ENCODE measurements around the gene ALG5. TPM values are rescaled to one million over a fixed set of nuclear protein-coding genes. Genes with fewer than 3 reads are reported as not detected.

The ALG5 gene
- total RNA-seq, 1 donor from 2014 or later: 21.2 TPM

DNA sequence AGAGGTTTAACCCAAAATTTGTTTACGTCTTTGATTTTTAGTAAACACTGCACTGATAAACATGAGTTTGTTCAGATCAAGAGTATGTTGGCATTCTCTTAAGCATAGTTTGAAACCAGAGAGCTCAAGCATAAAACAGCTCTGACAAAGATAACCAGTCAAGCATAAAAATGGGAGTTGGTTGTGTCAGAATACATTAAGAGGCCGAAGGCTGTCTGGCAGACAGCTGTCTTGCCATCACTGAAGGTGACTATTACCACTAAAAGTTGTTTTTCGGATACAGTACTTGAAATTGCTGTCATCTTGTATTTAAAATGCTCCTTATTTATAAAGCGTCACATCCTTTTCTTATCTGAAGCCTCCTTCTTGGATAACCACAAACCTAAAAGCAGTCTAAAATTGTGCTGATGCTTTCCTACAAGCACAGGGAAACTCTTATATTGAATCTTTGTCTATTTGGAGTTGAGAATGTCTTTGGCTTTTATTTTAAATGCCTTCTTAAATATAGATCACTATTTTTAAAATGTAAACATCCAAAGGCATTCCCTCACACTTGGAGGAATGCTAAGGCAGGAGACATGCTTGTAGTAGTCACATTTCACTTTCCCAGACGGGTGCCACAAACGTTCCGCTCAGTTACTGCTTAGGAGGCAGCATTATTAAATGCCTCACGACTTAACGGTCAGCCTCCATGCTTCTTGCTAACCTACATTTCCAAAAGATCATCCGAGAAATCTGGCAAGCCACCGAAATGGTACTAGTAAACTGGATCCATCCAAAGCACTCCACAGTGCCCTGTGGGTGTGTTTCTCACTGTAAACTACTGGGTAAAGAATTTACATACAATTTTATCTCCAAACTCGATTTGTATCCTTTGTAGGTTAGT, 80.7 kb downstream of the ALG5 start:
- no peak for FAIRE-seq
- DNase-seq (ENCODE audit: low spot score in 2 of 2): peak; percentile 18 to 39

DNA sequence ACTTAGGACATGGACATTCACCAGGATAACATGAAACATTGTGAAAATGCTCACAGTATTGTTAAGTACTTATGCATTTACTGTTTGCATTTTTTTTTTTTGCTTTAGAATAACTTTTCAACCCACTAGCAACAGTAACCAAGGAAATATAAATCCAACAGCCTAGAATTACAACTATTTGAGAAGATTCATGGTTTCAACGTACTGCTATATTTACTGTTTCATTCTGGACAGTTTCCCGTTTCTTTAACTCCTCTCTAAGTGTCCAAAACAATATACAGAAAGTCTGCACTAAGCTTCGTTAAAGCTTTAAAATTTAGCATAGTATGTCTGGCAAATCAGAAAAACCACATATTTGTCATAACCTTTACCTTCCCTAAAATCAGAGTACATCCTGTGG, 81.8 kb downstream of the ALG5 start:
- FAIRE-seq (no peak), DNase-seq (ENCODE audit: low spot score in 2 of 2) (no peak)

DNA sequence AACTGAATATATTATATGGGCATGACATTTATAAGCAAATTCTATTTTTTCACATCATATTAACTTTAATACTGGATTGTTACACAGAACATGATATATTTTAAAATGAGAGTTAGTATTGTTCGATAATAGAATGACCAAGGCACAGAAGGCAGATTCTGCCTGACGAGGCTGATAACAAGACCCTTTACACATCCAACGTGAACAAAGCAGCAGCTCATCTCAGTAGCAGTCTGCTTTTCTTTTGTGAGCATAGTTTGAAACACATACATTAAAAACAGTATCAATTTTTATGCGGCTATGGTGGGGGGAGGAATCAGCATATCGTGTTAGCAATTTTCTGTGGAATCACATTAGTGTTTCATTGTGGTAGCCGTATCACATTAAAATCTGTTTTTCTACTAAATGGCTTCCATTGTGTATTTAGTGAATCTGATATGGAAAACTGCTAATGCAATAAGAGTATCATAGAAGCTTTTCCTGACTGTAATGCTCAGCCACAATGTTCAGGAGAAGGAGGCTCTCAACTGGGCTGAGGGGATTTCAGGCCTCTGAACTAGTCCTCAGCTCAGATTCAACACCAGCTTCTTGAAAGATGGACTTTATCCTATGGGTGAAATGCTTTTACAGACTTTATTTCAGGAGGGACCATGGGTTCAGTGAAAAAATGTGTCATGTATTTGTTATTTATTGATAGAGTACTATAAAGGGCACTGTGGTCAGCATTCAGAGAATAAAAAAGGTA, 83.1 kb downstream of the ALG5 start:
- DNase-seq (ENCODE audit: low spot score in 2 of 2) (no peak), FAIRE-seq (no peak)

DNA sequence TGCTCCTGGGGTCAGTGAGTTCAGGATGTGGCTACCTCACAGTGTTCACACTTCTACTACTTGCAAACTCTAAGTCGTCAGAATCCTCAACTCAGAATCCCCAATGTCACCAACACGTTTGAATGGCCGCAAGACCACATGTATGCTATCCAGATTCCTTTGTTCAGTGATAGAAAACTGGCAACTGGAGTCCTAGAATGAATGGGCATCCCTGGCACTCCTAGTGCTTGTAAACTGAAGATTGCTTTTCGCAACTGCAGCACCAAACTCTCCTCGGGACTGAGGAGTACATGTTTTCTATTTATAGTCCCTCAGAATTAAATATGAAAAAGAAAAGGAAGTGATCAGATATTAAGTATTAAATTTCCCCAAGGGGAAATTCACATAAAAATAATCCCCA, 84.0 kb downstream of the ALG5 start:
- no peak for FAIRE-seq

DNA sequence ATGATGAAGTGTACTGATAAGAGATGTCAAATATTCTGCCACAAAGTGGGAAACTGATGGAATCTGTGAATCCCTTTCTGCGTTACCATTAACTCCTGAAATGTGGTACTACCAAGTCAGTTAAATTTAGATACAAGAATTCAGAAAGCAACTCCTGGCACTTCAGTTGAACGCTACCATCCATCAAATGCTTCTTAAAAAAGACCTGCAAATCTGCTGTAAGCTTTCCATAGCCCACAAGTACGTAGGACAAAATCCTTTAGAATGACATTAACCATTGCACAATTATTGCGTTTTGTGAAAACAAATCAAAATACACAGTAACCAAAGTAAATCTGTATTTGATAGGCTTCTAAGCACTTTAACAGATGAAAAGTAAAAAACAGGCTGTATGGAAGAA, 84.5 kb downstream of the ALG5 start:
- FAIRE-seq (no peak), DNase-seq (ENCODE audit: low spot score in 2 of 2) (no peak)

More for the DNA sequence above, 84.0 kb downstream of the ALG5 start:
- no peak for DNase-seq (ENCODE audit: low spot score in 2 of 2)

DNA sequence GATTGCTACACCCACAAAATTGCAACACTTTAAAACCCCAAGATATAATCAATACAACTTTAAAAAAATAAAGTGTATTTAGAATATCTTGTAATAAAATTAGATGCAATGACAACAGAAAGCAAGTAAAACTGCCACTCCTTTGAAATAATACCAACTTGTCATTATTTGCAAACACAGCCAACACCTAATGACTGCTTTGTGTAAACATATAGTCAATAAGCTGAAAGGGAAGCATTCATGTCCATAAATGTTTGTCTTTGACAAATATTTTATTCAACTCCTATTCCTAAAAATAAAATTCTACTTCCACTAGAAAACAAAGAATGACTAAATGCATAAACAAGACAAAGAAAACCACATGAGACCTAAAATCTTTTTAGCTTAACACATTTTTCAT, 85.7 kb downstream of the ALG5 start:
- FAIRE-seq: no peak
- DNase-seq (ENCODE audit: low spot score in 2 of 2): no peak

DNA sequence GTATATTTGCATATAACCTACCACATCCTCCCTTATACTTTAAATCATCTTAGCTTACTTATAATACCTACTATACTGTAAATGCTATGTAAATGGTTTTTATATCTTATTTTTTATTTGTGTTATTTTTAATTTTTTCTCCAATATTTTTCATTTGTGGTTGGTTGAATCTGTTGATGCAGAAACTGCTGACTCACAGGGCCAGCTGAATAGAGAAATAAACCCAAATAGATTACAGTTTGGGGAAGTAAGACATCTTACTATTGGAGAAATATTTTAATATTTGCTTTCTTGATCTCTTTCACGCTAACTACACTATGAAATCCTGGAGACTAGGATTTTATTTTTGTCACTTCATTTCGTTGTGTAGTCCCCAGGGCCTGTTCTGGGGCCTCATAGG, 86.2 kb downstream of the ALG5 start:
- no peak for DNase-seq (ENCODE audit: low spot score in 2 of 2)
- no peak for FAIRE-seq

DNA sequence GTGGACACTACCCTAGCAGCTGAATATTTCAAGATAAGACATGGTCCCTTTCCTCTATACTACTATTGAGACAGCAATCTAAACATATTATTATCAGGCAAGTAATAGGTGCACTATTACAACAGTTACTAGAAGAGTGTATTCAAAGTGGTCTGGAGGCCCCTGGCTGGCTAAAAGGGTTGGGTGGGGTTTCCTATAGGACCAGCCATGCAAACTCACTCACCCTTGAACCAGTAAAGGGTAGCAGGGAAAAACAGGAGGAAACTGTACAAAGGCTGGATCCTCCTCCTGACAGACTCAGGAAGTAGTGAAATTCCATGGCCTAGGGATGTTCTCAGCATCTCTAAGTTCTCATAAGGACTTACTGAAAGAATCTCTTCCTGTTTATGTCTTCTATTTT, 86.8 kb downstream of the ALG5 start:
- FAIRE-seq (no peak), DNase-seq (ENCODE audit: low spot score in 2 of 2) (no peak)

DNA sequence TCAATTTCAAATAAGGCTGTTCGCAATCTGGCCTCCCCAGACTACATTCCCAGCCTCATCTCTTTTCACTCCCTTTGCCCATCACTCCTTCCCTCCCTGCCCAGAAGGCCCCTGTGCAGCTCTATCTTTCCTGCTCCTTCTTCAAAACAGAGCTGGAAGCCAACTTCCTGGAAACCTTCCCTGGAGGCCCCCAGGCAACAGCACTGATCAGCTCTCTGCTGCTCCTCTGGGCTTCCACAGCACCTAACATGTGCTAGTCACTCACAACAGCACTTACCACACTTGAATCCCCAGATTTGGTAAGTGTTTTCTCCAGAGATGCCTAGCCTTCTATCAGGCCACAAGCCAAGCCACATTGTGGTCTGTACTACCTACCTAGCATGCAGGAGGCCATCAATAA, 88.6 kb downstream of the ALG5 start:
- DNase-seq (ENCODE audit: low spot score in 2 of 2) (no peak), FAIRE-seq (no peak)

DNA sequence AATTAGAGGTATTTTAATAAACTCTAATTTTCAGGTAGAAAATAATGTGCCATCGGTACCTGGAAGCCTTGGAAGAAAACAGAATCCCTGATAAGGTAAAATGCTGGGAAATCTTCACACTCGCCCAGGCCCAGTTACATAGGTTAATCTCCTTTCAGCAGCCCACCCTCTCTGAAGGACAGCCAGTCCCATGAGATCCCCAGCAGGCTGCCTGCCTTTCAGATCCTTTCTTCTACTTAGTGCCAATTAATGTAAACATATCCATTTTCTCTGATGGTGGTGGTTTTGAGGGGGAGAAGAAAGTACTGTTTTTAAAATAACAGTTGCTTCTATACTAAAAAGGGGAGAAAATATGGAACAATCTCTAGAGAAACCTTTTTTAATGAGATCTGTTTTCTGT, 91.3 kb downstream of the ALG5 start:
- FAIRE-seq (no peak), DNase-seq (ENCODE audit: low spot score in 2 of 2) (no peak)

DNA sequence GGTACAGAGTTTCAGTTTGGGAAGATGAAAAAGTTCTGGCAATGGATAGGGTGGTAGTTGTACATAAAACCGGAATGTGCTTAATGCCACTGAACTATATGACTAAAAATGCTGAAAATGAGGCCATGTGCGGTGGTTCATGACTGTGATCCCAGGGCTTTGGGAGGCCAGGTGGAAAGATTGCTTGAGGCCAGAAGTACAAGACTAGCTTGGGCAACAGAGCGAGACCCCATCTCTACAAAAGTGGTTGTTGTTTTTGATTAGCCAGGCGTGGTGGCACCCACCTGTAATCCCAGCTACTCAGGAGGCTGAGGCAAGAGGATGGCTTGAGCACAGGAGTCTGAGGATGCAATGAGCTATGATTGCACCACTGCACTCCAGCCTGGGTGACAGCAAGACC, 91.9 kb downstream of the ALG5 start:
- DNase-seq (ENCODE audit: low spot score in 2 of 2): no peak
- no peak for FAIRE-seq

DNA sequence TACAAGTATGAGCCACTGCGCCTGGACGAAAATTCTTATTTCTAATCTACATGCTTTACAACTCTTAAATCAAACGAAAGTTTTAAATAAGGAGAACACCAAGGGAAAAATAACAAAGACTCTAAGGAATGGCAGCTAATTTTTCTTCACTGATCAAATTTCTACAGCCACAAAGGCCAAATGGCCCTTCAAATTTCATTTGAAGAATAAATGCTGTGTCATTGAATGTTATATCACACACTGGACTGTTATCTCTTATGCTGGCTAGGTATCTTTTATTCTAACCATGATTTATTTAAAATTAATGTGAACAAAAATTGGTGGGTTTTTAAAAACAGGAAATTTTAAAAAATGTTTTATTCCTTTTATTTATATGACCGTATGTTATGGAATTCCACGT, 93.2 kb downstream of the ALG5 start:
- FAIRE-seq (no peak), DNase-seq (ENCODE audit: low spot score in 2 of 2) (no peak)

DNA sequence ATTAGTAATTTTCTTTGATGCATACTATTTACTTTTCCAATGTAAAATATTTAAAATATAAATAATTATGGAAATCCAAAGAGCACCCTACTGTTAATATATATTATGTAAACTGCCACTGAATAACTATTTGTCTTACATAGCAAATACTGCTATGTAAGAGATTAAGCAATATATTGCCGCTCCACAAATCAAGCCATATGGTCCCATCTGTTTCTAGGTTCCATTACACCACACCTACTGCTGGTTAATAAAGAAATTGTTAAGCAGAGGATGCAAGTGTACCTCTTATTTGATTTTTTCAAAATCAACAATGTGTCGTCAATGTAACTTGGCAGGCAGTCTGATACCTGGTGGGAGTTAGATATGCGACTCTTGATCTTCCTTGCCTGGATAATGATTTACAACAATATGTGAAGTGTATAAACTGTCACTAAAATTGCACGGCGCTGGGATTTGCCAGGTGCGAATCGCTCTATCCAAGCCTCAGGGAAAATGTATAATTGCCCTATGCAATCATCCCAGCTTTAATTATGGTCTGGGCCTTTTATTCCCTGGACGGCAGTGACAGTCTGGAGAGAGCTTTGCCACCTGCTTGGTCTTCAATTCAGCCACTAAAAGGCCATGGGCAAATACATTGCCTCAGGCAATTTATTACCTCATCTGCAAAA, 95.1 kb downstream of the ALG5 start:
- FAIRE-seq: no peak
- DNase-seq (ENCODE audit: low spot score in 2 of 2): no peak

Other genes starting within 250 kb of the ALG5 start
- gene RFXAP, start 180.1 kb downstream of the ALG5 start, total RNA-seq: 5.3 TPM
- 9.8 TPM for gene SMAD9, start 79.1 kb downstream of the ALG5 start, total RNA-seq
- 31.8 TPM for gene EXOSC8, start 1.4 kb upstream of the ALG5 start, total RNA-seq
- gene SUPT20H, start 60.3 kb upstream of the ALG5 start, total RNA-seq: 62.0 TPM
- not detected for gene CSNK1A1L, start 106.3 kb upstream of the ALG5 start, total RNA-seq